Transverse colon (tissue), 3 donors: Measurements from ENCODE around the gene AHNAK.

Source experiments
- CTCF ChIP-seq, 5 experiments: fragments of 200-600 bp in 3 of 5; fragments of 450-650 bp in 2 of 5; sonication (generic) in 3 of 5; IDR thresholded peaks; 1 replicate in 2 of 5; 2 replicates in 3 of 5; pipeline ENCODE4 v1.5.1; 2016 to 2017; ENCODE audit warnings: antibody characterized with exemption in 5 of 5, inconsistent platforms in 3 of 5, mild to moderate bottlenecking in 2 of 5, moderate library complexity in 1 of 5
- EP300 ChIP-seq: sonication (generic); formaldehyde crosslinking; IDR thresholded peaks from one replicate; pipeline ENCODE4 v1.6.1; 2017; ENCODE audit warnings: antibody characterized with exemption, low read depth
- POLR2A ChIP-seq: fragments of 450-650 bp; IDR thresholded peaks from one replicate; pipeline ENCODE4 v1.6.1; 2016; ENCODE audit warnings: antibody characterized with exemption, mild to moderate bottlenecking, moderate library complexity

DNA sequence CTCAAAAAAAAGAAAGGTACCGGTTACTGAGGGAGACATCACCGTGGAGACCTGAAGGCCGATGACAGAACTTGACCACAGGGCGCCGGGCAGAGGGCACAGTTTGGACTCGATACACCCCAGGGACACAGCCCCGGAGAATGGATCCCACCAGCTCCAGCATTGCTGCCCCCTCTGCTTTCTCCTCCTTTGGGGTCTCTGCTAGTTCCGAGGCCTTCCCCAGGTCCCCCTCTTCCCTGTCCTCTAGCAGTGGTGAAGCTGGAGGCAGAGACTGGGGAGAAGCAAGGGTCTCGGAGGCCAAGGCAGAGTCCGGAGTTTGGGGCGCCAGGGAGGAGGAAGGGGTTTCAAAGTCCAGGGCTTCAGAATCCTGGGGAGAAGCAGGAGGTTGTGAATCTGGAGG is 31.9 kb upstream of the AHNAK start:
- TF ChIP-seq CTCF (IDR thresholded peaks at IDR 0.05) (no peak), POLR2A (no peak), EP300 (no peak)
